Activated effector memory CD4-positive, alpha-beta T cell treated with anti-CD3 and anti-CD28 coated beads, Interleukin-2, amount 50 U/mL, for 16 hours (primary cell): ENCODE measurements around the gene WTIP.
"Not testable (repeated sequence)": the region's sequence is repeated elsewhere in the genome, so short reads cannot be mapped to it uniquely, and the experiment has no call there.

Experiments used
- DNase-seq: peaks from one replicate; pipeline ENCODE4 v3.0.0-alpha.2; 2020

The WTIP gene

GRCh38 chr19:34480971-34481841 lies at the start of gene WTIP:
WTIP (plus strand) TSS chr19:34481758; CDS start chr19:34481975, 217 bp downstream.
- DNase-seq = no peak

- DNase-seq = no peak
Measured at GRCh38 chr19:34432797-34433196, 48.8 kb upstream of the WTIP start.

GRCh38 chr19:34436716-34437115 lies 44.8 kb upstream of the WTIP start:
- DNase-seq = no peak

GRCh38 chr19:34448191-34448590 lies 33.4 kb upstream of the WTIP start:
- no peak for DNase-seq

- DNase-seq = no peak
Measured at GRCh38 chr19:34452723-34453122, 28.8 kb upstream of the WTIP start.

- no peak for DNase-seq
Measured at GRCh38 chr19:34454091-34454490, 27.5 kb upstream of the WTIP start.

- DNase-seq = no peak
Measured at GRCh38 chr19:34454685-34455084, 26.9 kb upstream of the WTIP start.

GRCh38 chr19:34455783-34456480 lies 25.6 kb upstream of the WTIP start:
- not testable (repeated sequence) for DNase-seq

- no peak for DNase-seq
Measured at GRCh38 chr19:34457446-34457845, 24.1 kb upstream of the WTIP start.

DNA sequence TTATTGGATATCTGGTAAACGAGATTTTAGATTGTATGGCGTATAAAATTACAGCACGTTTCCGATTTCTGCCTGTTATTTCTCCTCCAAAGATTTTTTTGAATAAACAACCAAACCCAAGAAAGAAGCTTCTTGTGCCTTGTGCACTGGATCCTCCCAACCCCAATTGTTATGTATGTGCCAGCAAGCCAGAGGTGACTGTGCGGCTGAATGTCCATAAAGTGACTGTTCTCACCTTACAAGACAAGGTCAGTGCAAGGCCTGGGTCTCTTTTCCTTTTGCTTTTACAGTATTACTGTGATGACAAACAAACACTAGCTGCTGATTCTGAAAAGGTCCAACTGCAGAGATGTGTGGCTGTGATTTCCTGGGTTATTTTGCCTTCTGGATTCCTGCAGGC lies 22.9 kb upstream of the WTIP start:
- DNase-seq = no peak

DNA sequence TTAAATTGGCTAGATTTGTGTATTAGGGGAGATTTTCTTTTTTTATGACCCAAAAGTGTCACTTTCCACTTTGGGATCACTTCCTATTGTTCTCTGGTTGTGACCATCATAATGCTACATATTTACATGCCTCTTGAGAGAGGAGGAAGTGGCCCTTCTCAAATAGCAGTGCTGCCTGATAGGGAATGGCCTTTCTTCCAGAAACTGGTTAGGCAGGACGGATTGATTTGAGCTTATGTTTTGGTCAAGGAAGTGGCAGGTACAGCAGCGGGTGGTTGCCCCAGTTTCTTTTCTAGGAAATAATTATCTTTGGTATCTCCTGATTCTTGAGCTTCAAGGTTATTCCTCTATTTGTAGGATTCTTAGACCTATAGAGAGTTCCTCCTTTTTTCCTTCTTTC lies 21.9 kb upstream of the WTIP start:
- no peak for DNase-seq

DNA sequence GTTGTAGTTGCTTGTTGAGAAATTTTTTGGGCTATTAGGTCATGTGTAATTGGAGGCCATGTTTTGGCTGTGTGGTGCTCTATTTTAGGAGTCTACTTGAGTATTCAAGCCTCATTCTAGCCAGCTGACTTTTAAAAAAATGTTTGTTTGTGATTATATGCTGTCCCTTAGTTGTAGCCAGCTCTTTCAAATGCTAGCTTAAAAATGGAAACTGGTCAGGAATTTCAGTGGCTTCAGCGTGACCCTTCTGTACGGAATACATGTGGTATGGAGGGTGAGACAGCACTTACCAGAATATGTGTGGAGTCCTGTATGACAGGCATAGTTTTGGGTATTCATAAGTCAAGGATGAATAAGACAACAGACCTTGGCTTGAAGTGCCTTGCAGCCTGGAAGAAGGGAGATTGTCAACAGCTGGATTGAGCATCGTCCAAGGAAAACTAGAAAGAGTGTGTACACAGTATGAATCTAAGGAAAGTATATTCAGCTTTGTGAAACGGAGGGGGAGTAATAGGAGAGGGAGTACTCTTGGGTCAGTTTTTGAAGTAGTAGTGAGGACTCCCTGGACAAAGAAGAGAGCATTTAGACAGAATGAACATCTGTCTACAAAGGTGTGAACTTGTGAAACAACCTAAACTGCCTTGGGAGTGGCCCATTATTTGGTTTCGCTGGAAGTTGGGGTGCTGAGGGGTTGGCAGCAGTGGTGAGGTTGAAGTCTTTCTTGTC lies 20.0 kb upstream of the WTIP start:
- no peak for DNase-seq

GRCh38 chr19:34464785-34465184 lies 16.8 kb upstream of the WTIP start:
- not testable (repeated sequence) for DNase-seq

GRCh38 chr19:34468409-34468808 lies 13.1 kb upstream of the WTIP start:
- no peak for DNase-seq

DNA sequence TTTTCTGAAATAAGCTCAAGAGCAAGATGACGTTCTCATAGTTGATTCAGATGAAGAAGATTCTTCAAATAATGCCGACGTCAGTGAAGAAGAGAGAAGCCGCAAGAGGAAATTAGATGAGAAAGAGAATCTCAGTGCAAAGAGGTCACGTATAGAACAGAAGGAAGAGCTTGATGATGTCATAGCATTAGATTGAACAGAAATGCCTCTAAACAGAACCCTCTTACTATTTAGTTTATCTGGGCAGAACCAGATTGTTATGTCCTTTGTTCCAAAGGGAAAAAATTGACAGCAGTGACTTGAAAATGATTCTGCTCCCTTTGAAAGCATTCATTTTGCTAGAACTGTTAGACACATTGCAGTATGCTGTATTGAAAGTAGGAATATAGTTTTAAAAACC lies 12.5 kb upstream of the WTIP start:
- DNase-seq = not testable (repeated sequence)

DNA sequence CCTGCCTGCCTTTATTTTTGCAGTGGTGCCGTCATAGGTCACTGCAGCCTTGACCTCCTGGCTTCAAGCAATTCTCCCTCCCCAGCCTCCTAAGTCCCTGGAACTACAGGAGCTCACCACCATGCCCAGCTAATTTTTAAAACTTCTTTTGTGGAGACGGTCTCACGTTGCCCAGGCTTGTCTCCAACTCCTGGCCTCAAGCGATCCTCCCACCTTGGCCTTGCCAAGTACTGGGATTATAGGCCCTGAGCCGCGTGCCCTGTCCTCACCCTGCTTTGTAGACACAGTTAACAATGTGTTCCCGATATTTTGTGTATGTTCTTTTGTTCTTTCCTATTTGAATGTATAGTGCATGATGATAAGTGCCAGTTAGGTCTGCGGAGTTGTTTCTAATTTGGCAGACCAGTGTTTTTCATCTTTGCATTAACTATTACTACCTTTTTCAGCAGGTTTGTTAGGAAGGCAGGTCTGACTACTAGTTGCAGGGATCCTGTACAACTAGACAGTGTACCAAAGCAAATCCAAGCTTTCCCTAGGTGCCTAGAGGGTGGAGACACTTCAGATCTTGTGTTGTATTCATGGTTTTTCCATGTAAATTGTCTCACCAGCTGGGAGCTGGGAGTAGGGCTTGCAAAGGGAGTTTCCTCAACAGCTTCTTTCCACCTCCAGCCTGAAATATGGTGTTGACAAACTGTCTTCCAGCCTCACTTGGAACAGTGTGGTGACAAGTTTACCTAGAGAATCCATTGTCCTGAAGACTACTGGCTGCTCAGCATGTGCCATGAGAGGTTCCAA lies 9.5 kb upstream of the WTIP start:
- no peak for DNase-seq

GRCh38 chr19:34474233-34474989 lies 7.1 kb upstream of the WTIP start:
- DNase-seq = no peak

DNA sequence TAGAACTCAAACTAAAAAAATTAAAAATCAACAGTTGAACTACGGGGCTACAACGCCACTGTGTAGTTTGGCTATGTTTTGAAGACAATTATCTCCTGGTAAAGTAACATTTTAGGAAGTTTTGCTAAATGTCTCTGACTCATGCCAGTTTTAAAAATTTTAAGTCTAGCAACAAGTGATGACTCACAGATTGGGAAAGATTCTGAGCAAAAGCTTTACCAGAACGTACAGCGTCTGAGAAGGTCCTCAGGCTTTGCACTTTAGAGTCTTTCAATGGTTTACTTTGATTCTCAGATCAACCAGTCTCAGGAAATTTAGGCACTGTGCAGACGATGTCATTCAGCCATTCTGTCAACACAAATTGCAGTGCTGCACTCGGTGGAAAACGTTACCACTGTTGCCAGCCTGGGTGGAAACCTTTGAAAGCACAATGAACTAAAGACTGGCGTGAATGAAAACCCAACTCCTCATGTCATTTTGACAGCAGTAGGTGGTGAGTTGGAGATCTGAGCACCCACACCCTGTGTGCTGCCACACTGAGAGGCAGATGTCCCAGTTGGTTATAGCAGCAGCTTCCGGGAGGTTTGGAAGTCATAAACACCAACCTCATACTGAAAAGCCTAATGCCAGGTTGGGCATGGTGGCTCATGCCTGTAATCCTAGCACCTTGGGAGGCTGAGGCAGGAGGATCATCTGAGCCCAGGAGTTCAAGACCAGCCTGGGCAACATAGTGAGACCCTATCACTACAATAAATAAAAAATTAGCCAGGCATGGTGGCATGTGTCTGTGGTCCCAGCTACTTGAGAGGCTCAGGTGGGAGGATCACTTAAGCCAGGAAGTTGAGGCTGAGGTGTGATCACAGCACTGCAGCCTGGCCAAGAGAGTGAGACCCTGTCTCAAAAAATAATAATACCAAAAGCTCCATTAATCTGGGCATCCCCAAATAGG lies 6.3 kb upstream of the WTIP start:
- no peak for DNase-seq

DNA sequence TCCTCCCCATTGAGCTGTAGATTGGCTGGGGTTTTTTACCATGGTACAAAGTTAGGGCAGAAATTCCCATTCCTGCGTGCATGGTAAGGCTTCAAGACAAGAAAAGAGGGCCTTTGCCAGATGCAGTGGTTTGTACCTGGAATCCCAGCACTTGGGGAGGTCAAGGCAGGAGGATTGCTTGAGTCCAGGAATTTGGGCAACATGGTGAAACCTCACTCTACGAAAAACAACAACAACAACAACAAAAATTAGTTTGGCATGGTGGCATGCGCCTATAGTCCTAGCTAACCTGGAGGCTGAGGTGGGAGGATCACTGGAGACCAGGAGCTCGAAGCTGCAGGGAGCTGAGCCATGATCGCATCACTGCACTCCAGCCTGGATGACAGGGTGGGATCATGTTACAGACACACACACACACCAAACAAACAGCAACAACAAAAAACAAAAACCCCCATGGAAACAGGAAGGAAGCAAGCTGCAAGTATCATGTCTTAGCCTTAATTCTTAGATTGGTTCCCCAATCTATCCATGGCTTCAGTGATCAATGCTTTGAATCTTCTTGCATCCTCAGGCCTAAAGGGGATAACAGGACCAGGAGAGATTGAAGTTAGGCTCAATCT lies 5.5 kb upstream of the WTIP start:
- no peak for DNase-seq

DNA sequence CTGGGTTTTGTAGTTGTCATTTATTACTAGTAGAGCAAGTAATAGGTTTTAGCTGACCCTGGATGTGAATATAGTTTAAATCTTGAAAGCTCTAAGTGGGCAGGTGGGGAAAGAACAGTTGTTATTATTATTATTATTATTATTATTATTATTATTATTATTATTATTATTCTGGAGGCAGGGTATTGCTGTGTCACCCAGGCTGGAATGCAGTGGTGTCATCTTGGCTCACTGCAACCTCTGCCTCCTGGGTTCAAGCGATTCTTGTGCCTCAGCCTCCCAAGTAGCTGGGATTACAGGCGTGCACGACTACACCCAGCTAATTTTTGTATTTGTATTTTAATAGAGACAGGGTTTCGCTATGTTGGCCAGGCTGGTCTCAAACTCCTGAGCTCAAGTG lies 3.1 kb upstream of the WTIP start:
- DNase-seq = not testable (repeated sequence)
